Trophoblast cell (in vitro differentiated cells and primary cell): ENCODE results near the gene SHISA8.

Experiments
- DNase-seq, 2 donors: peaks; one replicate each; pipeline ENCODE4 v3.0.0-alpha.2; 2016
- H2AFZ ChIP-seq: 2 replicates; pipeline ENCODE4 v1.6.1; 2013; ENCODE audit warnings: low read length, moderate library complexity, mild to moderate bottlenecking; ENCODE audit not compliant: insufficient read depth, poor library complexity
- H2AK5ac ChIP-seq: 2 replicates; pipeline ENCODE4 v1.6.1; 2013; ENCODE audit warnings: mild to moderate bottlenecking, low read length
- H2BK120ac ChIP-seq: 2 replicates; pipeline ENCODE4 v1.6.1; 2013; ENCODE audit warnings: low read length, mild to moderate bottlenecking, moderate library complexity; ENCODE audit not compliant: insufficient read depth, poor library complexity
- H2BK12ac ChIP-seq: 2 replicates; pipeline ENCODE4 v1.6.1; 2013; ENCODE audit warnings: mild to moderate bottlenecking, low read length, moderate library complexity
- H2BK5ac ChIP-seq: 2 replicates; pipeline ENCODE4 v1.6.1; 2013; ENCODE audit warnings: low read length, low read depth, moderate library complexity, mild to moderate bottlenecking; ENCODE audit not compliant: poor library complexity
- H3K14ac ChIP-seq: 2 replicates; pipeline ENCODE4 v1.6.1; 2013; ENCODE audit warnings: mild to moderate bottlenecking, low read length
- H3K18ac ChIP-seq: 2 replicates; pipeline ENCODE4 v1.6.1; 2013; ENCODE audit warnings: mild to moderate bottlenecking, low read length
- H3K23ac ChIP-seq: 2 replicates; pipeline ENCODE4 v1.6.1; 2013; ENCODE audit warnings: low read length
- H3K27ac ChIP-seq: 2 replicates; pipeline ENCODE4 v1.5.1; 2013; ENCODE audit warnings: low read depth, mild to moderate bottlenecking, inconsistent platforms, low read length, moderate library complexity
- H3K27me3 ChIP-seq: 2 replicates; pipeline ENCODE4 v1.6.1; 2013; ENCODE audit warnings: inconsistent platforms, mild to moderate bottlenecking, low read length, moderate library complexity; ENCODE audit not compliant: insufficient read depth
- H3K36me3 ChIP-seq, 2 experiments: 1 replicate in 1 of 2; 2 replicates in 1 of 2; pipeline ENCODE4 v1.6.1; 2013; ENCODE audit warnings: low read length in 2 of 2, mild to moderate bottlenecking in 2 of 2, moderate library complexity in 1 of 2; ENCODE audit not compliant: insufficient read depth in 2 of 2, control insufficient read depth in 1 of 2
- H3K4ac ChIP-seq: 2 replicates; pipeline ENCODE4 v1.6.1; 2013; ENCODE audit warnings: low read depth, mild to moderate bottlenecking, low read length, moderate library complexity
- H3K4me1 ChIP-seq, 2 experiments: 1 replicate in 1 of 2; 2 replicates in 1 of 2; pipeline ENCODE4 v1.6.1; 2013; ENCODE audit warnings: low read length in 2 of 2, mild to moderate bottlenecking in 2 of 2, moderate library complexity in 1 of 2; ENCODE audit not compliant: insufficient read depth in 2 of 2, control insufficient read depth in 1 of 2
- H3K4me2 ChIP-seq: 2 replicates; pipeline ENCODE4 v1.6.1; 2013; ENCODE audit warnings: inconsistent platforms, mild to moderate bottlenecking, low read length, moderate library complexity
- H3K4me3 ChIP-seq: 2 replicates; pipeline ENCODE4 v1.5.1; 2013; ENCODE audit warnings: mild to moderate bottlenecking, low read depth, low read length, inconsistent platforms
- H3K79me1 ChIP-seq: one replicate; pipeline ENCODE4 v1.6.1; 2013; ENCODE audit warnings: low read length
- H3K79me2 ChIP-seq: 2 replicates; pipeline ENCODE4 v1.6.1; 2013; ENCODE audit warnings: low read length, mild to moderate bottlenecking; ENCODE audit not compliant: control insufficient read depth, insufficient read depth, poor library complexity
- H3K9ac ChIP-seq: 2 replicates; pipeline ENCODE4 v1.6.1; 2013; ENCODE audit warnings: mild to moderate bottlenecking, low read length
- H3K9me3 ChIP-seq: 2 replicates; pipeline ENCODE4 v1.6.1; 2013; ENCODE audit warnings: low read depth, mild to moderate bottlenecking, control low read depth, inconsistent platforms, low read length; ENCODE audit not compliant: insufficient read depth
- H4K12ac ChIP-seq: 2 replicates; pipeline ENCODE4 v1.6.1; 2013; ENCODE audit warnings: low read depth, mild to moderate bottlenecking, low read length, moderate library complexity
- H4K8ac ChIP-seq: 2 replicates; pipeline ENCODE4 v1.6.1; 2013; ENCODE audit warnings: low read depth, mild to moderate bottlenecking, low read length, moderate library complexity
- H4K91ac ChIP-seq: one replicate; pipeline ENCODE4 v1.6.1; 2013; ENCODE audit warnings: low read depth, mild to moderate bottlenecking, low read length, moderate library complexity
- WGBS: extraction: QIAGEN DNeasy Blood & Tissue Kit; methylation state at CpG from one replicate; pipeline ENCODE4 v1.1.7; 2013; ENCODE audit warnings: missing lambda C conversion rate; ENCODE audit not compliant: insufficient read length, insufficient coverage; ENCODE audit errors: extremely low coverage; 5-methylcytosine and 5-hydroxymethylcytosine counted together

Gene SHISA8

DNA sequence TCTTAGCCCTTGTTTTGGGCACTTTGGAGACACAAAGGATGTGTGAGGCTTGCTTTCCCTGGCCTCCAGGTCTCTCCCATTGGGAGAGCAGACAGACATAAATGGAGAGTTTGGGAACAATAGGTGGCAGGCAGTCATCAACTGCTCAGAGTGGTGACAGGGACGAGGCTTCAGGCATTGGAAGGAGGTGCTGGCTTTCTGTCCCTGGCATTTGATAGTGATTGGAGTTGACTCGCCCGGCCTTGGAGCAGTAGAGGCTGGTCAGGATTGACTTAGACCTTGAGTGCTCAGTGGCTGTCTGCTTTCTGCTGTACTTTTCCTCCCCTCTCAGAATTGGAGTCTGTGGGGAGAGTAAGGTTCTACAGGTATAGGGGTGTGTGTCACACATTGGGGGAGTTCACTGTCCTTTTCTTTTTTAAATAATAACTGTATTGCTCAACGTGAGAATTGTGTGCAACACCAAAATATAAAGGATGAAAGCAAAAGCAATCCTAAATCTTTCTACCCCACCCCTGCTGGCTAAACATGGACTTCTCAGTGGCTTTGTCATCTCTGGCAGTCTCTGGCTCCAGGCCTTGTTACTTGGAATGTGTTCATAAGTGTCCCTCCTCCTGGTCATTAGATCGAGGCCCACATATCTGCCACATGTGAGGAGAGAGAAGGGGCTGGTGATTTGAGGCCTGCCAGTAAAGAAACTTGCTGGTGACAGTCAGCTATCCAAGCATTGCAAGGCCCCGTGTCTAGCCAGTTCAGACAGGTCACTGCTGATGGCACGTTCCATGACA is 21.1 kb downstream of the SHISA8 start:
- no peak overlapping the region for H3K18ac ChIP-seq
- no peak overlapping the region for H3K23ac ChIP-seq
- H3K79me1 ChIP-seq, result no peaks in the 10 kb centered on the region
- H3K79me2 ChIP-seq, result no peaks in the 10 kb centered on the region
- H2BK120ac ChIP-seq, result no peak overlapping the region
- H3K27me3 ChIP-seq, result no peaks in the 10 kb centered on the region
- H3K14ac ChIP-seq, result no peak overlapping the region
- no CpG with 5 or more reads among the region's 7 CpGs for WGBS
- H4K8ac ChIP-seq, result no peak overlapping the region
- H3K4me1 ChIP-seq, result no peaks in the 10 kb centered on the region
- no peak overlapping the region for H2AFZ ChIP-seq
- H3K4me2 ChIP-seq, result no peak overlapping the region
- no peak overlapping the region for H3K27ac ChIP-seq
- H2BK12ac ChIP-seq, result no peak overlapping the region
- no peak overlapping the region for H4K12ac ChIP-seq
- no peak overlapping the region for H2AK5ac ChIP-seq
- no peak overlapping the region for H4K91ac ChIP-seq
- H3K4me3 ChIP-seq, result no peak overlapping the region
- no peak overlapping the region for H2BK5ac ChIP-seq
- peaks cover 1% of the 10 kb centered on the region for H3K9me3 ChIP-seq
- peaks cover 77 to 78% of the 10 kb centered on the region in 2 experiments for H3K36me3 ChIP-seq
- H3K9ac ChIP-seq, result no peak overlapping the region
- DNase-seq, result no peak
- H3K4ac ChIP-seq, result no peak overlapping the region

DNA sequence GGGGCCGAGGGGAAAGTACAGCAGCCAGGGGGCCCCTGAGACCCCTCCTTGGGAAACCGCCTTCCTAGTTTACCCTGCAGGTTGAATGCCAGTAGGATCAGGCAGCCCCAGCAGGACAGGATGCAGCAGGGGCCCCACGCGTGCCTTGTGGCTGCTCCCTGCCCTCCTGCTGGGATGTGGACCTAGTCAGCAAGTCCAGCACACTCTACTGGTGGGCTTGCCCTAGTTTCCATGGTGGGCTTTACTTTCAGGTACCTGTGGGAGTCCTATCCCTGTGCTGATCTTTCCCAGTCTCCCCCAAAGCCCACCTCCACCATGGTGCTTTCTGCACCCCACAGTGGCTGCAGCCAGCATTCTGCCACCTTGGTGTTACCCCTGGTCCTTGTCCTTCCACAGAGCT is 22.2 kb downstream of the SHISA8 start:
- H2AFZ ChIP-seq, result no peak overlapping the region

DNA sequence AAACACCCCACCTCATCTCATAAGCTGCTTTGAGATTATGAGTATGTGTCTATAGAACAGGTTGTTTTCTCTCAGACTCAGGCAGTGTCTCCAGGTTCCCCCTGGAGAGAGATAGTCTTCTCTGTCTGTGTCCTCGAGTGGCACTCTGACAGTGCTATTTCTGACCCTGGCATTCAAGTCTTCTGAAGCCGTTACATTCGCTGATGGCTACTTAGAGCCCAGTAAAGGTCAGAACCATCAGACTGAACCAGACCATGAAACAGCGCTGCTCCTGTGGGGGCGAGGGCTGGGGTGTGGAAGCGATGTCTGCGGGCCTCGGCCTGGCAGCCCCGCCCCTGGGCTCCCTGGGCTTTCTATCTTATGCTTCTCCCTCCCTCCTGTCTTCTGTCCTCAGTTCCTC is 23.5 kb downstream of the SHISA8 start:
- Histone ChIP-seq H3K4ac (no peak overlapping the region), H4K8ac (no peak overlapping the region), H2BK12ac (no peak overlapping the region), H3K9me3 (peaks cover 1% of the 10 kb centered on the region), H3K4me3 (no peak overlapping the region), H2AFZ (no peak overlapping the region), H3K18ac (no peak overlapping the region), H4K12ac (no peak overlapping the region), H3K9ac (no peak overlapping the region), H3K27me3 (no peaks in the 10 kb centered on the region), H2BK5ac (no peak overlapping the region), H3K27ac (no peak overlapping the region), H3K4me2 (no peak overlapping the region), H3K23ac (no peak overlapping the region), H3K14ac (no peak overlapping the region), H3K36me3 (peaks cover 65 to 74% of the 10 kb centered on the region in 2 experiments), H4K91ac (no peak overlapping the region), H2AK5ac (no peak overlapping the region), H2BK120ac (no peak overlapping the region), H3K79me2 (no peaks in the 10 kb centered on the region), H3K4me1 (no peaks in the 10 kb centered on the region), H3K79me1 (no peaks in the 10 kb centered on the region)
- no peak for DNase-seq
- no CpG with 5 or more reads among the region's 9 CpGs for WGBS

More for the DNA sequence above, 22.2 kb downstream of the SHISA8 start:
- no peaks in the 10 kb centered on the region for H3K27me3 ChIP-seq
- peaks cover 1% of the 10 kb centered on the region for H3K9me3 ChIP-seq
- H3K79me2 ChIP-seq, result no peaks in the 10 kb centered on the region
- no peak for DNase-seq
- no peaks in the 10 kb centered on the region for H3K79me1 ChIP-seq
- H3K18ac ChIP-seq, result no peak overlapping the region
- H3K4me2 ChIP-seq, result no peak overlapping the region
- no CpG with 5 or more reads among the region's 4 CpGs for WGBS
- no peak overlapping the region for H2AK5ac ChIP-seq
- H4K12ac ChIP-seq, result no peak overlapping the region
- no peak overlapping the region for H3K27ac ChIP-seq
- no peak overlapping the region for H3K4ac ChIP-seq
- H3K4me3 ChIP-seq, result no peak overlapping the region
- no peaks in the 10 kb centered on the region for H3K4me1 ChIP-seq
- no peak overlapping the region for H2BK5ac ChIP-seq
- no peak overlapping the region for H4K8ac ChIP-seq
- no peak overlapping the region for H2BK120ac ChIP-seq
- H3K23ac ChIP-seq, result no peak overlapping the region
- no peak overlapping the region for H3K9ac ChIP-seq
- no peak overlapping the region for H4K91ac ChIP-seq
- H3K36me3 ChIP-seq, result peaks cover 72 to 76% of the 10 kb centered on the region in 2 experiments
- no peak overlapping the region for H2BK12ac ChIP-seq
- no peak overlapping the region for H3K14ac ChIP-seq

DNA sequence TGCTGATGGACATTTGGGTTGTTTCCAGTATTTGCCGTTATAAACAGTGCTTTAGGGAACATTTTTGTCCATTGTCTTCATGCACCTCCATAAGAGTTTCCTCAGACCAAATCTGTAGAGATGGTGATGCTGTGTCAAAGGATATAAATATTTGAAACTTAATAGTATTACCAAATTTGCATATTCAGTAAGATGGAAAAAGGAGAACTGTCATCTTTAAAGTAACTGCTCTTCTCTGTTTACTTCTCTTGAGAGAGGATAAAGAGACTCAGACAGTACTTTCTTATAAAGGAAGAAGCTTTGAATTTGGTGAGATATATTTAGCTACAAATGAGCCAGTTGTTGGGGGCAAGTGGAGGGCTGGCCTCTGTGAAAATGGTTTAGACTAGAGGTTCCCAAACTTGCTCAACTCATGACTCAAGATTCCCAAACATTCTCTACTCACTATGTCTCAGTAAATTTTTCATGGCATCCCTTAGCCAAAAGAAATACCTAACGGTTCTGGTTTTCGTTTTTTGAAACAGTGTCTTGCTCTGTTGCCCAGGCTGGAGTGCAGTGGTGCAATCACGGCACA is 26.2 kb downstream of the SHISA8 start:
- no peak for DNase-seq
- Histone ChIP-seq H3K9ac (no peak overlapping the region), H4K91ac (no peak overlapping the region), H2AK5ac (no peak overlapping the region), H3K4me1 (no peaks in the 10 kb centered on the region), H3K79me1 (no peaks in the 10 kb centered on the region), H3K4me2 (no peak overlapping the region), H4K8ac (no peak overlapping the region), H3K27ac (no peak overlapping the region), H3K23ac (no peak overlapping the region), H3K36me3 (peaks cover 65 to 80% of the 10 kb centered on the region in 2 experiments), H3K79me2 (no peaks in the 10 kb centered on the region), H3K18ac (no peak overlapping the region), H3K14ac (no peak overlapping the region), H4K12ac (no peak overlapping the region), H2BK120ac (no peak overlapping the region), H3K4ac (no peak overlapping the region), H2BK5ac (no peak overlapping the region), H2AFZ (no peak overlapping the region), H3K9me3 (peaks cover 1% of the 10 kb centered on the region), H3K4me3 (no peak overlapping the region), H3K27me3 (no peaks in the 10 kb centered on the region), H2BK12ac (no peak overlapping the region)
- no CpG with 5 or more reads among the region's 4 CpGs for WGBS
